CMK (cell line): ENCODE data around the gene TECPR2.
"Not testable (repeated sequence)": the region's sequence is repeated elsewhere in the genome, so short reads cannot be mapped to it uniquely, and the experiment has no call there.

Experiments
- DNase-seq: peaks from one replicate; pipeline ENCODE4 v3.0.0-alpha.2; 2010; ENCODE audit warnings: low read depth

TECPR2 gene

GRCh38 chr14:102333390-102333789 lies 29.4 kb upstream of the TECPR2 start:
- DNase-seq, result no peak

- DNase-seq, result no peak
These were observed 28.7 kb upstream of the TECPR2 start for GRCh38 chr14:102333795-102334705.

GRCh38 chr14:102335163-102335562 lies 27.6 kb upstream of the TECPR2 start:
- DNase-seq, result no peak

GRCh38 chr14:102338724-102339123 lies 24.0 kb upstream of the TECPR2 start:
- DNase-seq, result no peak

GRCh38 chr14:102341566-102341965 lies 21.2 kb upstream of the TECPR2 start:
- DNase-seq, result no peak

GRCh38 chr14:102342238-102342637 lies 20.5 kb upstream of the TECPR2 start:
- DNase-seq, result no peak

- DNase-seq, result no peak
These were observed 18.7 kb upstream of the TECPR2 start for GRCh38 chr14:102344084-102344483.

- no peak for DNase-seq
These were observed 18.3 kb upstream of the TECPR2 start for GRCh38 chr14:102344485-102344884.

GRCh38 chr14:102345232-102345631 lies 17.5 kb upstream of the TECPR2 start:
- DNase-seq, result no peak

- DNase-seq, result no peak
These were observed 16.1 kb upstream of the TECPR2 start for GRCh38 chr14:102346645-102347044.

GRCh38 chr14:102348376-102348775 lies 14.4 kb upstream of the TECPR2 start:
- DNase-seq, result no peak

- no peak for DNase-seq
These were observed 11.7 kb upstream of the TECPR2 start for GRCh38 chr14:102351023-102351422.

- DNase-seq, result not testable (repeated sequence)
These were observed 11.1 kb upstream of the TECPR2 start for GRCh38 chr14:102351593-102351992.

GRCh38 chr14:102352213-102352612 lies 10.5 kb upstream of the TECPR2 start:
- no peak for DNase-seq

- no peak for DNase-seq
These were observed 9.6 kb upstream of the TECPR2 start for GRCh38 chr14:102353126-102353619.

GRCh38 chr14:102356280-102356679 lies 6.5 kb upstream of the TECPR2 start:
- DNase-seq, result no peak

GRCh38 chr14:102359341-102359740 lies 3.4 kb upstream of the TECPR2 start:
- no peak for DNase-seq

GRCh38 chr14:102360388-102360787 lies 2.4 kb upstream of the TECPR2 start:
- no peak for DNase-seq

GRCh38 chr14:102362084-102362483 lies 657 bp upstream of the TECPR2 start:
- no peak for DNase-seq

GRCh38 chr14:102363182-102363943 lies 622 bp downstream of the TECPR2 start:
- DNase-seq, result peak; percentile 8

- DNase-seq, result no peak
These were observed 7.6 kb downstream of the TECPR2 start for GRCh38 chr14:102370305-102370809.

- DNase-seq, result no peak
These were observed 8.6 kb downstream of the TECPR2 start for GRCh38 chr14:102371361-102371760.

GRCh38 chr14:102373110-102373509 lies 10.4 kb downstream of the TECPR2 start:
- DNase-seq, result no peak
